Heart right ventricle (tissue), 16 donors: ENCODE measurements around the gene LDLRAD2. TPM values are rescaled to one million over a fixed set of nuclear protein-coding genes. Genes with fewer than 3 reads are reported as not detected.
"Not testable (repeated sequence)": the region's sequence is repeated elsewhere in the genome, so short reads cannot be mapped to it uniquely, and the experiment has no call there.

Experiments
- ATAC-seq, 8 donors: fragments of 200-7000 bp; cut with Tn5 transposase; one replicate each; pipeline ENCODE4 v1.9.1; 2020; ENCODE audit warnings: mild to moderate bottlenecking in 8 of 8, moderate library complexity in 8 of 8, moderate number of reproducible peaks in 1 of 8
- DNase-seq, 2 donors: peaks; one replicate each; pipeline ENCODE4 v3.0.0-alpha.2; 2020
- H3K27ac ChIP-seq, 10 donors: fragments of 200-600 bp; sonication (generic) in 2 of 10; one replicate each; pipeline versions ENCODE4 v1.5.0 to v1.8.0; 2020 to 2022; ENCODE audit warnings: mild to moderate bottlenecking in 3 of 10
- H3K27me3 ChIP-seq, 7 donors: fragments of 200-600 bp; one replicate each; pipeline ENCODE4 v1.8.0; 2021 to 2022; ENCODE audit warnings: mild to moderate bottlenecking in 2 of 7
- H3K36me3 ChIP-seq, 9 donors: fragments of 200-600 bp; sonication (generic) in 1 of 9; one replicate each; pipeline versions ENCODE4 v1.5.0 to v1.8.0; 2020 to 2022; ENCODE audit warnings: mild to moderate bottlenecking in 2 of 9
- H3K4me1 ChIP-seq, 9 donors: fragments of 200-600 bp; sonication (generic) in 1 of 9; one replicate each; pipeline versions ENCODE4 v1.5.0 to v1.8.0; 2020 to 2022; ENCODE audit warnings: mild to moderate bottlenecking in 4 of 9
- H3K4me3 ChIP-seq, 10 donors: fragments of 200-600 bp; sonication (generic) in 2 of 10; one replicate each; pipeline versions ENCODE4 v1.5.0 to v1.8.0; 2020 to 2022; ENCODE audit warnings: mild to moderate bottlenecking in 7 of 10, moderate library complexity in 2 of 10
- H3K9me3 ChIP-seq, 11 donors: fragments of 200-600 bp in 10 of 11; sonication (generic) in 2 of 11; one replicate each; pipeline versions ENCODE4 v1.5.0 to v1.8.0; 2013 to 2022; ENCODE audit warnings: mild to moderate bottlenecking in 2 of 11, control low read depth in 1 of 11, moderate library complexity in 1 of 11
- WGBS, 2 donors: extraction: QIAGEN DNeasy Blood & Tissue Kit; methylation state at CpG; one replicate each; pipeline ENCODE4 v1.1.7; 2013; ENCODE audit warnings: inconsistent platforms in 1 of 2; 5-methylcytosine and 5-hydroxymethylcytosine counted together
- intact Hi-C, 10 donors: fragments of 100-400 bp; cut with DNase I; formaldehyde crosslinking; loops; one replicate each; pipeline versions ENCODE4 v1.11.1 to v1.14.2; 2022
- polyA plus RNA-seq, 2 donors: library from polyadenylated mRNA; stranded (reverse); fragments of 200-250 nt; gene quantifications; one replicate each; pipeline ENCODE4 v1.2.3, GENCODE V29; 2013
- total RNA-seq, 10 donors: library from RNA; stranded (reverse); fragmentation: NEBNext Ultra II Directional in 3 of 10; extraction: Animal tissue kit (Norgen Biotek cat#: 25700) in 3 of 10; gene quantifications; one replicate each; pipeline versions ENCODE4 v1.2.1 to v1.2.4, GENCODE V29; 2021 to 2023
- TF ChIP-seq, protein P1 (sequence below), 9 donors: fragments of 200-600 bp; sonication (generic) in 2 of 9; IDR thresholded peaks; one replicate each; pipeline versions ENCODE4 v1.5.0 to v1.8.0; 2021 to 2022; ENCODE audit warnings: antibody characterized with exemption in 9 of 9, mild to moderate bottlenecking in 5 of 9, moderate library complexity in 1 of 9
- donor health status: Arrhythmogenic right ventricular cardiomyopathy.
- donor health status: ischemic (EF 13 %, LVEDD 7.1; RV severe dilation, severe dysfunction).
- donor health status: healthy with polysubstance abuse.
- donor health status: DM: no; HTN: yes; CAD: no.
- donor health status: DM: no; HTN: no; CAD: no.
- donor health status: ischemic (EF 25% LVEDD 6.9; RV normal size, moderate dysfunction).
- donor health status: ischemic (EF 25% LVEDD 5.7; RV mildly dilated, moderate dysfunction).
- donor health status: healthy.
- donor health status: DM: yes; HTN: yes; CAD: no.
- donor health status: Ischemic cardiomyopathy.
- donor health status: ischemic (EF 35%, LVEDD 5.7; RV mildly dilated, moderate dysfunction).
- donor health status: nonischemic (EF 11% LVEDD 7.7; RV severe dilation, severe dysfunction).
- donor health status: DM: yes; HTN: yes; CAD: no.
- donor health status: PGD.
- donor health status: ischemic (EF 29% LVEDD 5.4; RV normal size, mild dysfunction).
- donor health status: nonischemic (EF 23%, LVEDD 6.1; RV moderate dilation, normal function).

LDLRAD2 gene
- total and polyA plus RNA-seq, 12 donors: 0.05 to 5.8 (median 1.7) TPM; not detected in 8

DNA sequence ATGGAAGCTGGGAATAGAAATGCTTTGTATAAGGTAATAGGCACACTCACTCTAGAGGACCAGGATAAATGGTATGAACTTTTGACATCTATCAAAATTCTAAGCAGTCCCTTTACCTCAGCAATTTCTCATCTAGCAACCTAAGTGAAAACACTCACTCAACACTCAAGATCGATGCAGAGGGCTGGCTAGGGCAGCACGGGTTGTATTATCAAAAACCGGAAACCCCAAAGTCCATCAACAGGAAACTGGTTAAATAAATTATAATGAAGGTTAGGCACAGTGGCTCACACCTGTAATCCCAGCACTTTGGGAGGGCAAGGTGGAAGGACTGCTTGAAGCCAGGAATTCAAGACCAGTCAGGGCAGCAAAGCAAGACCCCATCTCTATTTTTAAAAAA is 38.5 kb upstream of the LDLRAD2 start:
- H3K4me1 ChIP-seq: peaks cover 0 to 67% (median 10%) of the 10 kb centered on the region in 9 donors
- H3K9me3 ChIP-seq: peaks cover 0 to 13% (median 0%) of the 10 kb centered on the region in 11 donors
- H3K36me3 ChIP-seq: peaks cover 0 to 9% (median 0%) of the 10 kb centered on the region in 9 donors
- DNase-seq: no peak
- no peak for ATAC-seq
- WGBS, 2 donors: 49 to 64% methylated on average over 3 of the region's 3 CpGs
- TF ChIP-seq, protein P1, sequence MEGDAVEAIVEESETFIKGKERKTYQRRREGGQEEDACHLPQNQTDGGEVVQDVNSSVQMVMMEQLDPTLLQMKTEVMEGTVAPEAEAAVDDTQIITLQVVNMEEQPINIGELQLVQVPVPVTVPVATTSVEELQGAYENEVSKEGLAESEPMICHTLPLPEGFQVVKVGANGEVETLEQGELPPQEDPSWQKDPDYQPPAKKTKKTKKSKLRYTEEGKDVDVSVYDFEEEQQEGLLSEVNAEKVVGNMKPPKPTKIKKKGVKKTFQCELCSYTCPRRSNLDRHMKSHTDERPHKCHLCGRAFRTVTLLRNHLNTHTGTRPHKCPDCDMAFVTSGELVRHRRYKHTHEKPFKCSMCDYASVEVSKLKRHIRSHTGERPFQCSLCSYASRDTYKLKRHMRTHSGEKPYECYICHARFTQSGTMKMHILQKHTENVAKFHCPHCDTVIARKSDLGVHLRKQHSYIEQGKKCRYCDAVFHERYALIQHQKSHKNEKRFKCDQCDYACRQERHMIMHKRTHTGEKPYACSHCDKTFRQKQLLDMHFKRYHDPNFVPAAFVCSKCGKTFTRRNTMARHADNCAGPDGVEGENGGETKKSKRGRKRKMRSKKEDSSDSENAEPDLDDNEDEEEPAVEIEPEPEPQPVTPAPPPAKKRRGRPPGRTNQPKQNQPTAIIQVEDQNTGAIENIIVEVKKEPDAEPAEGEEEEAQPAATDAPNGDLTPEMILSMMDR (IDR thresholded peaks at IDR 0.05): no peak
- intact Hi-C loops: no loop called here
- peak overlapping the region in 1 of 10 donors; percentile 55 for H3K27ac ChIP-seq
- no peaks in the 10 kb centered on the region for H3K27me3 ChIP-seq
- H3K4me3 ChIP-seq: no peak overlapping the region

DNA sequence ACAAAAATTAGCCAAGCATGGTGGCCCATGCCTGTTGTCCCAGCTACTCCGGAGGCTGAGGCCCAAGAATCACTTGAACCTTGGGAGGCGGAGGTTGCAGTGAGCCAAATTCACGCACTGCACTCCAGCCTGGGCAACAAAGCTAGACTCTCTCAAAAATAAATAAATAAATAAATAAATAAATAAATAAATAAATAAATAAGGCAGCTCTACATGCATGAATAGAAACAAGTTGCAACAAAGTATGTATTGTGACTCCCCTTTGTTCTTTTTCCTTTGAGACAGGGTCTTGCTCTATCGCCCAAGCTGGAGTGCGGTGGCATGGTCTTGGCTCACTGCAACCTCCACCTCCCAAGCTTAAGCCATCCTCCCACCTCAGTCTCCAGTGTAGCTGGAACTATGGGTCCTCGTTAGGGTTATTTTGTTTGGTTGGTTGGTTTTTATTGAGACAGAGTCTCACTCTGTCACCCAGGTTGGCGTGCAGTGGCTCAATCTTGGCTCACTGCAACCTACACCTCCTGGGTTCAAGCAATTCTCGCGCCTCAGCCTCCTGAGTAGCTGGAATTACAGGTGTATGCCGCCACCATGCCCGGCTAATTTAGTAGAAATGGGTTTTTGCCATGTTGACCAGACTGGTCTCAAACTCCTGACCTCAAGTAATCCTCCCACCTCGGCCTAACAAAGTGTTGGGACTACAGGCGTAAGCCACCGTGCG is 37.1 kb upstream of the LDLRAD2 start:
- Histone ChIP-seq H3K36me3 (no peaks in the 10 kb centered on the region), H3K27ac (no peak overlapping the region), H3K27me3 (no peaks in the 10 kb centered on the region), H3K9me3 (peaks cover 0 to 13% (median 0%) of the 10 kb centered on the region in 11 donors), H3K4me1 (peaks cover 0 to 61% (median 16%) of the 10 kb centered on the region in 9 donors), H3K4me3 (no peak overlapping the region)
- ATAC-seq (no peak), DNase-seq (no peak)
- WGBS, 2 donors: 93 to 94% methylated on average over 15 of the region's 15 CpGs
- intact Hi-C loops: no loop called here
- TF ChIP-seq, protein P1 (IDR thresholded peaks at IDR 0.05): no peak

DNA sequence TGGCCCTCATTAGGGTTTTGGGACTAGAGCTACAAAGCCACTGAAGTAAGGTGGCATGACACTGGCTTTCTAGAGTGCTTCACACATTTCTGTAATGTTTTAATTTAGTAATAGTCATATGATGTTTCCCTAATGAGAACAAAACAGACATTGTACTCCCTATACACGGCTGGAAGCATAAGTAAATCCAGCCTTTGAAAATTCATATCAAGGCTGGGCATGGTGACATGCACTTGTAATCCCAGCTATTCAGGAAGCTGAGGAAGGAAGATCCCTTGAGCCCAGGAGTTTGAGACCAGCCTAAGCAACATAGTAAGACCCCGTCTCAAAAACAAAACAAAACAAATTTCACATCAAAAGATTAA is 36.5 kb upstream of the LDLRAD2 start:
- H3K4me1 ChIP-seq: peaks cover 0 to 61% (median 22%) of the 10 kb centered on the region in 9 donors
- H3K27me3 ChIP-seq: no peaks in the 10 kb centered on the region
- peaks cover 0 to 13% (median 0%) of the 10 kb centered on the region in 11 donors for H3K9me3 ChIP-seq
- 38 to 46% methylated on average over 2 of the region's 2 CpGs for WGBS, 2 donors
- no peak overlapping the region for H3K4me3 ChIP-seq
- no peak for ATAC-seq
- TF ChIP-seq, protein P1 (IDR thresholded peaks at IDR 0.05): no peak
- DNase-seq: no peak
- intact Hi-C loops: no loop called here
- H3K27ac ChIP-seq: no peak overlapping the region
- no peaks in the 10 kb centered on the region for H3K36me3 ChIP-seq

DNA sequence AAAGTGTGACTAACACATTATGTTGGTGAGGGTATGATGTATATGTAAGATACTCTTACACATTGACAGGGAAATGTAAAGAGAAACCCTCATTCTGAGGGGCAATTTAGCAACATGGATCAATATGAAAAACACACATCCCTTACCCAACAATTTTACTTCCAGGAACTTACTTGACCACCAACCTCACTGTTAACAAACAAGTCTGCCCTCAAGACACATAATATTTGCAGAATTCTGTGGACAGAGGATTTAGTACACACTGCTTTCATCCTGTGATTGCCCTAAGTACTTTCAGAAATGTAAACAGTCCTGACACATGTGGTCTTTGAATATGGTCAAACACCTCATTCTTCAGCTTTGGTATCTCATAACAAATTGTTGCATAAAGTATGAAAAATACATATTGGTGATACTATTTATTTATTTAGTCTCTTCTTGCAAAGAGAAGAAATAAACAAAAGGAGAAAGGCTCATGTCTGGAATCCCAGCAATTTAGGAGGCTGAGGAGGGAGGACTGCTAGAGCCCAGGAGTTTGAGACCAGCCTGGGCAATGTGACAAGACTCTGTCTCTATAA is 36.0 kb upstream of the LDLRAD2 start:
- H3K36me3 ChIP-seq: no peaks in the 10 kb centered on the region
- H3K27ac ChIP-seq: no peak overlapping the region
- TF ChIP-seq, protein P1 (IDR thresholded peaks at IDR 0.05): no peak
- no peaks in the 10 kb centered on the region for H3K27me3 ChIP-seq
- peaks cover 0 to 61% (median 26%) of the 10 kb centered on the region in 9 donors for H3K4me1 ChIP-seq
- DNase-seq (no peak), ATAC-seq (no peak)
- H3K9me3 ChIP-seq: peaks cover 0 to 13% (median 0%) of the 10 kb centered on the region in 11 donors
- no peak overlapping the region for H3K4me3 ChIP-seq
- intact Hi-C loops: no loop called here

DNA sequence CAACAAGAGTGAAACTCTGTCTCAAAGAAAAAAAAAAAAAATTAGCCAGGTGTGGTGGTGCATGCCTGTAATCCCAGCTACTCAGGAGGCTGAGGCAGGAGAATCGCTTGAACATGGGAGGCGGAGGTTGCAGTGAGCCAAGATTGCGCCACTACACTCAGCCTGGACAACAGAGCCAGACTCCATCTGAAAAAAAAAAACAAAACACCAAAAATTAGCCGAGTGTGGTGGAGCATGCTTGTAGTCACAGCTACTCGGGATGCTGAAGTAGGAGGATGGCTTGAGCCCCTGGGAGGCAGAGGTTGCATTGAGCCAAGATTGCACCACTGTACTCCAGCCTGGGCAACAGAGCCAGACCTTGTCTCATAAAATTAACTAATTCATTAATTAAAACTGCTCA is 35.1 kb upstream of the LDLRAD2 start:
- H3K27ac ChIP-seq, H3K36me3 ChIP-seq, intact Hi-C loops, H3K27me3 ChIP-seq, ATAC-seq, DNase-seq, H3K4me3 ChIP-seq: not testable (repeated sequence)
- 85 to 93% methylated on average over 5 of the region's 5 CpGs for WGBS, 2 donors
- H3K4me1 ChIP-seq: peaks cover 4 to 66% (median 32%) of the 10 kb centered on the region in 9 donors
- H3K9me3 ChIP-seq: peaks cover 0 to 13% (median 0%) of the 10 kb centered on the region in 11 donors
